ENCODE measurements around the gene TMEM255B. TPM values are rescaled to one million over a fixed set of nuclear protein-coding genes. Genes with fewer than 3 reads are reported as not detected.

The TMEM255B gene
- total and polyA plus RNA-seq, 2 donors (not counting 3 experiments of a cell fraction or from before 2014, with no cell fraction given), result 105 to 121 TPM

DNA sequence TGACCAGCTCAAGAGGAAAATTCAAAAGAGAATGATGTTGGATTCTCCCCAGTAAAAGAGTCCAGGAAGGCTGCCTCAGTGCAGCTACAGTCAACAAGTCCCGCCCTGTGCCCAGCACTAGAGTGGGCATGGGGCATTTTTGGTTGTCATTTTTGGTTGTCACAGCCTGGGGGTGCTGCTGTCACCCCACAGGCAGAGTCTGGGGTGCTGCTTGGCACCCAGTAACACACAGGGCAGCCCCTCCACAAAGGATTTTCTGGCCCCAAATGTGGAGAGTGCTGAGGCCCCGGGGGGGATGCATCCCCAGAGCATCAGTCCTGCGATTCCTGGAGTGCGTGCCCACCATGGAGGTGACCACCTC, 28.2 kb upstream of the TMEM255B start:
- Histone ChIP-seq H2AFZ (ENCODE audit: low read depth, low read length) (no peak overlapping the region), H3K27me3 (ENCODE audit: control insufficient read depth in 2 of 2, insufficient read depth in 2 of 2, low read length in 2 of 2) (peaks cover 0 to 2% of the 10 kb centered on the region in 2 experiments), H3K9ac (replicated peaks; ENCODE audit: extremely low read depth, insufficient read depth, low read length) (no peak overlapping the region), H3K27ac (ENCODE audit: insufficient read depth, low read depth, low read length) (no peak overlapping the region), H3K79me2 (ENCODE audit: control insufficient read depth, insufficient read depth, low read length) (no peaks in the 10 kb centered on the region), H3K4me3 (replicated peaks in 1 of 3; ENCODE audit: insufficient read depth in 1 of 3, low read depth in 1 of 3, low read length in 3 of 3) (no peak overlapping the region), H3K36me3 (ENCODE audit: control insufficient read depth in 2 of 2, extremely low read depth in 1 of 2, insufficient read depth in 2 of 2, low read length in 2 of 2) (no peaks in the 10 kb centered on the region), H3K9me1 (replicated peaks; ENCODE audit: control insufficient read depth, extremely low read depth, insufficient read depth, low read length) (no peaks in the 10 kb centered on the region), H4K20me1 (replicated peaks; ENCODE audit: control insufficient read depth, extremely low read depth, insufficient read depth, low read length) (no peaks in the 10 kb centered on the region), H3K4me1 (ENCODE audit: control insufficient read depth, extremely low read depth, insufficient read depth, low read length) (no peaks in the 10 kb centered on the region), H3K9me3 (replicated peaks; ENCODE audit: control insufficient read depth, insufficient read depth, low read length) (no peaks in the 10 kb centered on the region), H3K4me2 (ENCODE audit: insufficient read depth, low read length) (no peak overlapping the region)
- intact Hi-C loops (cut with micrococcal nuclease), result no loop called here
- FAIRE-seq (no peak), DNase-seq (ENCODE audit: low read depth, low spot score) (no peak)
- dilution Hi-C loops (cut with MboI; ENCODE audit: extremely low pct_ligation_motif_present, low sequenced_read_pairs), result no loop called here
- no peak for TF ChIP-seq JUN (IDR thresholded peaks at IDR 0.05; ENCODE audit: borderline replicate concordance, insufficient read depth, insufficient read length, low read depth)
- no peak for TF ChIP-seq MYC (IDR thresholded peaks at IDR 0.05; ENCODE audit: low read depth, low read length)
- TF ChIP-seq, protein P1, sequence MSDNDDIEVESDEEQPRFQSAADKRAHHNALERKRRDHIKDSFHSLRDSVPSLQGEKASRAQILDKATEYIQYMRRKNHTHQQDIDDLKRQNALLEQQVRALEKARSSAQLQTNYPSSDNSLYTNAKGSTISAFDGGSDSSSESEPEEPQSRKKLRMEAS (IDR thresholded peaks at IDR 0.05; ENCODE audit: insufficient read depth, insufficient read length), result no peak
- TF ChIP-seq GATA2 (IDR thresholded peaks at IDR 0.05; ENCODE audit: insufficient read depth, insufficient read length, low read depth, low read length), result no peak
- no peak for TF ChIP-seq FOS (IDR thresholded peaks at IDR 0.05; ENCODE audit: borderline replicate concordance, insufficient read depth, low read length)
- TF ChIP-seq EZH2 (IDR thresholded peaks at IDR 0.05; ENCODE audit: borderline replicate concordance, low read depth, low read length, severe bottlenecking), result no peak
- no peak for TF ChIP-seq POLR2A (IDR thresholded peaks at IDR 0.05; ENCODE audit: low read depth, low read length)
- TF ChIP-seq, protein P2, sequence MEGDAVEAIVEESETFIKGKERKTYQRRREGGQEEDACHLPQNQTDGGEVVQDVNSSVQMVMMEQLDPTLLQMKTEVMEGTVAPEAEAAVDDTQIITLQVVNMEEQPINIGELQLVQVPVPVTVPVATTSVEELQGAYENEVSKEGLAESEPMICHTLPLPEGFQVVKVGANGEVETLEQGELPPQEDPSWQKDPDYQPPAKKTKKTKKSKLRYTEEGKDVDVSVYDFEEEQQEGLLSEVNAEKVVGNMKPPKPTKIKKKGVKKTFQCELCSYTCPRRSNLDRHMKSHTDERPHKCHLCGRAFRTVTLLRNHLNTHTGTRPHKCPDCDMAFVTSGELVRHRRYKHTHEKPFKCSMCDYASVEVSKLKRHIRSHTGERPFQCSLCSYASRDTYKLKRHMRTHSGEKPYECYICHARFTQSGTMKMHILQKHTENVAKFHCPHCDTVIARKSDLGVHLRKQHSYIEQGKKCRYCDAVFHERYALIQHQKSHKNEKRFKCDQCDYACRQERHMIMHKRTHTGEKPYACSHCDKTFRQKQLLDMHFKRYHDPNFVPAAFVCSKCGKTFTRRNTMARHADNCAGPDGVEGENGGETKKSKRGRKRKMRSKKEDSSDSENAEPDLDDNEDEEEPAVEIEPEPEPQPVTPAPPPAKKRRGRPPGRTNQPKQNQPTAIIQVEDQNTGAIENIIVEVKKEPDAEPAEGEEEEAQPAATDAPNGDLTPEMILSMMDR (IDR thresholded peaks at IDR 0.05; ENCODE audit: extremely low read depth in 1 of 2, insufficient read depth in 1 of 2, low read depth in 1 of 2, low read length in 2 of 2), result no peak
- no peak for TF ChIP-seq POLR2AphosphoS5 (IDR thresholded peaks at IDR 0.05; ENCODE audit: insufficient read depth, low read depth, low read length)
- no TSS peak for BruUV-seq (replicated peaks)
- ChIA-PET POLR2A (no interaction called here), CTCF (no interaction called here)
